Caco-2 (cell line): ENCODE results near the gene KLHL22. TPM values are rescaled to one million over a fixed set of nuclear protein-coding genes. Genes with fewer than 3 reads are reported as not detected.

ENCODE experiments used
- BruUV-seq: library from RNA; stranded (reverse); fragments of 400-500 nt; replicated peaks from 2 replicates; lab custom pipeline; 2021; lab: Mats Ljungman, UMichigan
- CTCF ChIA-PET: fragments of 300-600 bp; sonication (Branson Sonifier 250); formaldehyde crosslinking; loops from one replicate; lab custom pipeline; 2022; ENCODE audit warnings: antibody characterized with exemption; lab: Charles Lee
- POLR2A ChIA-PET: fragments of 300-600 bp; sonication (Branson Sonifier 250); formaldehyde crosslinking; loops from one replicate; lab custom pipeline; 2022; ENCODE audit warnings: antibody characterized with exemption; lab: Charles Lee
- DNase-seq, 2 experiments: peaks; one replicate each; pipeline versions ENCODE4 v3.0.0 to v3.0.0-alpha.2; 2020 to 2022
- H3K27me3 ChIP-seq: replicated peaks from 2 replicates; pipeline ENCODE4 v1.6.0; 2011; ENCODE audit warnings: low read length; ENCODE audit not compliant: control insufficient read depth, insufficient read depth
- H3K36me3 ChIP-seq: 2 replicates; pipeline ENCODE4 v1.5.1; 2011; ENCODE audit warnings: low read length; ENCODE audit not compliant: control insufficient read depth, insufficient read depth
- H3K4me1 ChIP-seq: fragments of 250-450 bp; sonication (Bioruptor Pico); 2 replicates; pipeline ENCODE4 v1.5.1; 2020; ENCODE audit warnings: mild to moderate bottlenecking
- H3K4me3 ChIP-seq: 2 replicates; pipeline ENCODE4 v1.5.1; 2011; ENCODE audit warnings: low read depth, mild to moderate bottlenecking, control low read depth, low read length
- H3K9me3 ChIP-seq: fragments of 250-450 bp; sonication (Bioruptor Pico); 2 replicates; pipeline ENCODE4 v1.5.1; 2020; ENCODE audit warnings: mild to moderate bottlenecking, moderate library complexity
- H3K27ac Mint-ChIP-seq: one replicate; pipeline ENCODE4 v1.8.0; 2022; ENCODE audit warnings: mixed read lengths; ENCODE audit not compliant: unreplicated experiment
- H3K27me3 Mint-ChIP-seq: one replicate; pipeline ENCODE4 v1.8.0; 2022; ENCODE audit warnings: mixed read lengths; ENCODE audit not compliant: insufficient read depth, unreplicated experiment
- H3K36me3 Mint-ChIP-seq: one replicate; pipeline ENCODE4 v1.8.0; 2022; ENCODE audit warnings: mild to moderate bottlenecking, mixed read lengths; ENCODE audit not compliant: insufficient read depth, unreplicated experiment
- H3K4me1 Mint-ChIP-seq: one replicate; pipeline ENCODE4 v1.8.0; 2022; ENCODE audit warnings: low read depth, mixed read lengths; ENCODE audit not compliant: unreplicated experiment
- H3K4me3 Mint-ChIP-seq: one replicate; pipeline ENCODE4 v1.8.0; 2022; ENCODE audit warnings: mild to moderate bottlenecking, moderate library complexity, mixed read lengths; ENCODE audit not compliant: unreplicated experiment
- H3K9me3 Mint-ChIP-seq: one replicate; pipeline ENCODE4 v1.8.0; 2022; ENCODE audit warnings: mixed read lengths; ENCODE audit not compliant: unreplicated experiment
- CTCF ChIP-seq, 2 experiments: fragments of 200-600 bp in 1 of 2; IDR thresholded peaks; 1 replicate in 1 of 2; 2 replicates in 1 of 2; pipeline versions ENCODE4 v1.5.1 to v1.8.0; 2011 to 2022; ENCODE audit warnings: antibody characterized with exemption in 1 of 2, control low read depth in 1 of 2, inconsistent platforms in 1 of 2, low read depth in 1 of 2, low read length in 1 of 2, mild to moderate bottlenecking in 1 of 2, moderate library complexity in 1 of 2; ENCODE audit not compliant: insufficient read depth in 1 of 2, severe bottlenecking in 1 of 2, unreplicated experiment in 1 of 2
- intact Hi-C: fragments of 100-400 bp; cut with micrococcal nuclease; formaldehyde crosslinking; loops from one replicate; pipeline ENCODE4 v1.10.0; 2022; ENCODE audit not compliant: unreplicated experiment
- total RNA-seq: library from RNA; stranded (reverse); gene quantifications from 2 replicates; pipeline ENCODE4 v1.2.3, GENCODE V29; 2022

The KLHL22 gene
- total RNA-seq, 1 experiment from 2014 or later, result 24.4 TPM

DNA sequence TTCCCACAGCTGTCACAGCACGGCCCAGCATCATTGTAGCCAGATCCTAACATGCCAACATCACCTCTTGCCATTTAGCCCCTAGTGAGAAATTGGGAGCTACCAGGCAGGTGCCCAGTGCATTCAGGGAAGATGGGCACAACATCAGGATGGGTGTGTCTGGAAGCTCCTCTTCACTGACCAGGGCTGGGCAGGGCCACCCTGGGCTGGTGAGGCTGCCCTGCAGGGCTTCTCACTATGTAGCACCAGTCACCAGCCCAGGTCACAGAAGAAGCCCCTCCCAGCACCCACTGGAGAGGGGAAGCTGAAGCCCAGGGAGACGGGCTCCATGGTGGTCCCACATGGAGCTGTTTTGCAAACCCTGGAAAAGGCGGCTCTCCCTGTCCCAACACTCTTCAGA lies 87.8 kb downstream of the KLHL22 start:
- Histone ChIP-seq H3K36me3 (no peaks in the 10 kb centered on the region), H3K27me3 (no peaks in the 10 kb centered on the region), H3K4me3 (no peak overlapping the region), H3K4me1 (no peaks in the 10 kb centered on the region), H3K9me3 (no peaks in the 10 kb centered on the region)
- Mint-ChIP-seq H3K4me3 (no peak overlapping the region), H3K36me3 (peaks cover 5% of the 10 kb centered on the region), H3K27ac (no peak overlapping the region), H3K27me3 (no peaks in the 10 kb centered on the region), H3K9me3 (no peaks in the 10 kb centered on the region), H3K4me1 (no peaks in the 10 kb centered on the region)
- TF ChIP-seq CTCF (IDR thresholded peaks at IDR 0.05; ENCODE audit: insufficient read depth in 1 of 2, low read depth in 1 of 2, low read length in 1 of 2, severe bottlenecking in 1 of 2, unreplicated experiment in 1 of 2), result no peak
- intact Hi-C loops, result no loop called here
- POLR2A ChIA-PET, result no interaction called here
- BruUV-seq, result no TSS peak
- CTCF ChIA-PET, result no interaction called here
- no peak for DNase-seq

- Histone ChIP-seq H3K4me1 (no peaks in the 10 kb centered on the region), H3K27me3 (no peaks in the 10 kb centered on the region), H3K36me3 (no peaks in the 10 kb centered on the region), H3K4me3 (no peak overlapping the region), H3K9me3 (no peaks in the 10 kb centered on the region)
- Mint-ChIP-seq H3K9me3 (no peaks in the 10 kb centered on the region), H3K4me1 (no peaks in the 10 kb centered on the region), H3K27me3 (no peaks in the 10 kb centered on the region), H3K4me3 (no peak overlapping the region), H3K27ac (no peak overlapping the region), H3K36me3 (peaks cover 5% of the 10 kb centered on the region)
- no TSS peak for BruUV-seq
- no peak for DNase-seq
- ChIA-PET CTCF (no interaction called here), POLR2A (no interaction called here)
- intact Hi-C loops, result no loop called here
- TF ChIP-seq CTCF (IDR thresholded peaks at IDR 0.05; ENCODE audit: insufficient read depth in 1 of 2, low read depth in 1 of 2, low read length in 1 of 2, severe bottlenecking in 1 of 2, unreplicated experiment in 1 of 2), result no peak
Measured at GRCh38 chr22:20406686-20407408, 88.7 kb downstream of the KLHL22 start.

- Mint-ChIP-seq H3K36me3 (peaks cover 5% of the 10 kb centered on the region), H3K27me3 (no peaks in the 10 kb centered on the region), H3K4me1 (no peaks in the 10 kb centered on the region), H3K4me3 (no peak overlapping the region), H3K27ac (no peak overlapping the region), H3K9me3 (no peaks in the 10 kb centered on the region)
- no peak overlapping the region for H3K4me3 ChIP-seq
- ChIA-PET CTCF (no interaction called here), POLR2A (no interaction called here)
- DNase-seq, result no peak
- H3K9me3 ChIP-seq, result no peaks in the 10 kb centered on the region
- intact Hi-C loops, result no loop called here
- no TSS peak for BruUV-seq
- no peaks in the 10 kb centered on the region for H3K4me1 ChIP-seq
- no peak for TF ChIP-seq CTCF (IDR thresholded peaks at IDR 0.05; ENCODE audit: insufficient read depth in 1 of 2, low read depth in 1 of 2, low read length in 1 of 2, severe bottlenecking in 1 of 2, unreplicated experiment in 1 of 2)
- no peaks in the 10 kb centered on the region for H3K27me3 ChIP-seq
- no peaks in the 10 kb centered on the region for H3K36me3 ChIP-seq
Measured at GRCh38 chr22:20405931-20406685, 89.5 kb downstream of the KLHL22 start.
